PC-3 (cell line): ENCODE data around the gene DSCAM. TPM values are rescaled to one million over a fixed set of nuclear protein-coding genes. Genes with fewer than 3 reads are reported as not detected.

ENCODE experiments used
- ATAC-seq: fragments of 200-7000 bp; cut with Tn5 transposase; 2 replicates; pipeline ENCODE4 v1.9.1; 2020; ENCODE audit warnings: mild to moderate bottlenecking, moderate library complexity
- BruUV-seq: library from RNA; stranded (reverse); fragments of 400-500 nt; replicated peaks from 2 replicates; lab custom pipeline; 2021; lab: Mats Ljungman, UMichigan
- CTCF ChIA-PET: fragments of 300-600 bp; sonication (Branson Sonifier 250); formaldehyde crosslinking; loops from one replicate; lab custom pipeline; 2022; ENCODE audit warnings: antibody characterized with exemption; lab: Charles Lee
- POLR2A ChIA-PET: fragments of 300-600 bp; sonication (Branson Sonifier 250); formaldehyde crosslinking; loops from one replicate; lab custom pipeline; 2022; ENCODE audit warnings: antibody characterized with exemption; ENCODE audit not compliant: unreplicated experiment; lab: Charles Lee
- DNase-seq: peaks from one replicate; pipeline ENCODE4 v3.0.0-alpha.2; 2015
- H2AFZ ChIP-seq: fragments of 300-600 bp; sonication (generic); 2 replicates; pipeline ENCODE4 v1.6.0; 2016; ENCODE audit warnings: antibody characterized with exemption, low read length
- H3F3A ChIP-seq: fragments of 300-600 bp; sonication (generic); one replicate; pipeline ENCODE4 v1.6.0; 2017; ENCODE audit warnings: antibody characterized with exemption, low read length, control low read depth, mild to moderate bottlenecking; ENCODE audit not compliant: unreplicated experiment
- H3K27ac ChIP-seq: fragments of 300-600 bp; sonication (generic); 2 replicates; pipeline ENCODE4 v1.5.1; 2016; ENCODE audit warnings: mild to moderate bottlenecking, low read length
- H3K27me3 ChIP-seq: fragments of 300-600 bp; sonication (generic); 2 replicates; pipeline ENCODE4 v1.6.1; 2016; ENCODE audit warnings: low read length, mixed read lengths
- H3K36me3 ChIP-seq: fragments of 300-600 bp; sonication (generic); 2 replicates; pipeline ENCODE4 v1.6.1; 2016; ENCODE audit warnings: low read depth, mixed run types, low read length, mixed read lengths
- H3K4me1 ChIP-seq: fragments of 300-600 bp; sonication (generic); 2 replicates; pipeline ENCODE4 v1.5.1; 2016; ENCODE audit warnings: low read length; ENCODE audit not compliant: insufficient read depth
- H3K4me2 ChIP-seq: fragments of 300-600 bp; sonication (generic); 2 replicates; pipeline ENCODE4 v1.6.0; 2016; ENCODE audit warnings: low read length
- H3K4me3 ChIP-seq: fragments of 300-600 bp; sonication (generic); 2 replicates; pipeline ENCODE4 v1.5.1; 2016; ENCODE audit warnings: mild to moderate bottlenecking, low read length, mixed read lengths
- H3K79me2 ChIP-seq: fragments of 300-600 bp; sonication (generic); 2 replicates; pipeline ENCODE4 v1.6.1; 2017; ENCODE audit warnings: low read length, mixed read lengths
- H3K9ac ChIP-seq: fragments of 300-600 bp; sonication (generic); 2 replicates; pipeline ENCODE4 v1.6.0; 2016; ENCODE audit warnings: mild to moderate bottlenecking, low read length
- H3K9me2 ChIP-seq: fragments of 300-600 bp; sonication (generic); replicated peaks from 2 replicates; pipeline ENCODE4 v1.6.1; 2016; ENCODE audit warnings: mixed run types, low read length, mixed read lengths
- H3K9me3 ChIP-seq: fragments of 300-600 bp; sonication (generic); 2 replicates; pipeline ENCODE4 v1.6.1; 2016; ENCODE audit warnings: low read length, mixed read lengths
- H4K20me1 ChIP-seq: fragments of 300-600 bp; sonication (generic); 2 replicates; pipeline ENCODE4 v1.6.1; 2016; ENCODE audit warnings: low read length, mixed read lengths
- CTCF ChIP-seq: fragments of 300-600 bp; sonication (generic); conservative IDR thresholded peaks from 2 replicates; pipeline ENCODE4 v1.5.1; 2017; ENCODE audit warnings: antibody characterized with exemption, low read depth, mild to moderate bottlenecking, low read length
- EZH2 ChIP-seq: fragments of 300-600 bp; sonication (generic); IDR thresholded peaks from one replicate; pipeline ENCODE4 v1.6.1; 2017; ENCODE audit warnings: antibody characterized with exemption, mild to moderate bottlenecking, low read length; ENCODE audit not compliant: unreplicated experiment
- EZH2phosphoT487 ChIP-seq: fragments of 300-600 bp; sonication (generic); IDR thresholded peaks from 2 replicates; pipeline ENCODE4 v1.6.1; 2018; ENCODE audit warnings: mild to moderate bottlenecking, antibody characterized with exemption, low read length, borderline replicate concordance
- intact Hi-C: fragments of 100-400 bp; cut with micrococcal nuclease; formaldehyde crosslinking; loops from 2 replicates; pipeline ENCODE4 v1.9.0; 2023
- total RNA-seq: library from RNA; depleted of rRNA; stranded (reverse); fragments of >200 nt; gene quantifications from 2 replicates; pipeline ENCODE4 v1.2.3, GENCODE V29; 2014

DSCAM gene
- total RNA-seq, 1 experiment from 2014 or later: not detected

- H3K4me1 ChIP-seq: no peaks in the 10 kb centered on the region
- H4K20me1 ChIP-seq: no peaks in the 10 kb centered on the region
- peaks cover 30% of the 10 kb centered on the region for H3K9me3 ChIP-seq
- TF ChIP-seq EZH2 (no peak), CTCF (no peak), EZH2phosphoT487 (no peak)
- H2AFZ ChIP-seq: no peak overlapping the region
- no peak overlapping the region for H3K4me3 ChIP-seq
- H3K9ac ChIP-seq: no peak overlapping the region
- CTCF ChIA-PET: no interaction called here
- POLR2A ChIA-PET: no interaction called here
- no peak for ATAC-seq
- H3K79me2 ChIP-seq: no peaks in the 10 kb centered on the region
- no peaks in the 10 kb centered on the region for H3F3A ChIP-seq
- BruUV-seq: no TSS peak
- intact Hi-C loops: no loop called here
- H3K27ac ChIP-seq: no peak overlapping the region
- no peaks in the 10 kb centered on the region for H3K9me2 ChIP-seq
- no peak overlapping the region for H3K4me2 ChIP-seq
- no peak for DNase-seq
- H3K36me3 ChIP-seq: no peaks in the 10 kb centered on the region; the same call in 1 of the 2 replicates
- no peaks in the 10 kb centered on the region for H3K27me3 ChIP-seq
These were observed 115.8 kb downstream of the DSCAM start for GRCh38 chr21:40731206-40731605.

- no peak overlapping the region for H3K27ac ChIP-seq
- H3K4me2 ChIP-seq: no peak overlapping the region
- ATAC-seq (no peak), DNase-seq (no peak)
- no peaks in the 10 kb centered on the region for H3K4me1 ChIP-seq
- H3K9me3 ChIP-seq: peaks cover 27% of the 10 kb centered on the region
- H2AFZ ChIP-seq: no peak overlapping the region
- CTCF ChIA-PET: no interaction called here
- no peaks in the 10 kb centered on the region for H3K79me2 ChIP-seq
- H3K9me2 ChIP-seq: no peaks in the 10 kb centered on the region
- POLR2A ChIA-PET: no interaction called here
- no peaks in the 10 kb centered on the region; the same call in 1 of the 2 replicates for H3K36me3 ChIP-seq
- intact Hi-C loops: no loop called here
- H4K20me1 ChIP-seq: no peaks in the 10 kb centered on the region
- no TSS peak for BruUV-seq
- TF ChIP-seq EZH2phosphoT487 (no peak), CTCF (no peak), EZH2 (no peak)
- H3K27me3 ChIP-seq: no peaks in the 10 kb centered on the region
- no peak overlapping the region for H3K9ac ChIP-seq
- no peak overlapping the region for H3K4me3 ChIP-seq
- no peaks in the 10 kb centered on the region for H3F3A ChIP-seq
These were observed 116.5 kb downstream of the DSCAM start for GRCh38 chr21:40730426-40730800.

- TF ChIP-seq CTCF: no peak
- no peak for TF ChIP-seq EZH2phosphoT487
- no peak for TF ChIP-seq EZH2
- BruUV-seq: no TSS peak
- no peaks in the 10 kb centered on the region for H3K27me3 ChIP-seq
- ChIA-PET POLR2A (no interaction called here), CTCF (no interaction called here)
- no peak overlapping the region for H2AFZ ChIP-seq
- H3K4me3 ChIP-seq: no peak overlapping the region
- no peak for DNase-seq
- no peaks in the 10 kb centered on the region for H3K4me1 ChIP-seq
- no peaks in the 10 kb centered on the region for H3F3A ChIP-seq
- no peaks in the 10 kb centered on the region for H3K79me2 ChIP-seq
- H3K9me2 ChIP-seq: no peaks in the 10 kb centered on the region
- H3K9me3 ChIP-seq: peaks cover 23% of the 10 kb centered on the region
- no peaks in the 10 kb centered on the region; the same call in 1 of the 2 replicates for H3K36me3 ChIP-seq
- intact Hi-C loops: no loop called here
- no peaks in the 10 kb centered on the region for H4K20me1 ChIP-seq
- H3K27ac ChIP-seq: no peak overlapping the region
- no peak overlapping the region for H3K9ac ChIP-seq
- no peak for ATAC-seq
- H3K4me2 ChIP-seq: no peak overlapping the region
These were observed 117.1 kb downstream of the DSCAM start for GRCh38 chr21:40729761-40730425.
